HG03135 (cell line): ENCODE data around the gene PTF1A.
"Not testable (repeated sequence)": the region's sequence is repeated elsewhere in the genome, so short reads cannot be mapped to it uniquely, and the experiment has no call there.

ENCODE experiments used
- ATAC-seq: cut with Tn5 transposase; IDR thresholded peaks from one replicate; pipeline ENCODE4 v1.9.1; 2021; ENCODE audit warnings: mild to moderate bottlenecking, moderate library complexity; ENCODE audit not compliant: unreplicated experiment

Gene PTF1A

DNA sequence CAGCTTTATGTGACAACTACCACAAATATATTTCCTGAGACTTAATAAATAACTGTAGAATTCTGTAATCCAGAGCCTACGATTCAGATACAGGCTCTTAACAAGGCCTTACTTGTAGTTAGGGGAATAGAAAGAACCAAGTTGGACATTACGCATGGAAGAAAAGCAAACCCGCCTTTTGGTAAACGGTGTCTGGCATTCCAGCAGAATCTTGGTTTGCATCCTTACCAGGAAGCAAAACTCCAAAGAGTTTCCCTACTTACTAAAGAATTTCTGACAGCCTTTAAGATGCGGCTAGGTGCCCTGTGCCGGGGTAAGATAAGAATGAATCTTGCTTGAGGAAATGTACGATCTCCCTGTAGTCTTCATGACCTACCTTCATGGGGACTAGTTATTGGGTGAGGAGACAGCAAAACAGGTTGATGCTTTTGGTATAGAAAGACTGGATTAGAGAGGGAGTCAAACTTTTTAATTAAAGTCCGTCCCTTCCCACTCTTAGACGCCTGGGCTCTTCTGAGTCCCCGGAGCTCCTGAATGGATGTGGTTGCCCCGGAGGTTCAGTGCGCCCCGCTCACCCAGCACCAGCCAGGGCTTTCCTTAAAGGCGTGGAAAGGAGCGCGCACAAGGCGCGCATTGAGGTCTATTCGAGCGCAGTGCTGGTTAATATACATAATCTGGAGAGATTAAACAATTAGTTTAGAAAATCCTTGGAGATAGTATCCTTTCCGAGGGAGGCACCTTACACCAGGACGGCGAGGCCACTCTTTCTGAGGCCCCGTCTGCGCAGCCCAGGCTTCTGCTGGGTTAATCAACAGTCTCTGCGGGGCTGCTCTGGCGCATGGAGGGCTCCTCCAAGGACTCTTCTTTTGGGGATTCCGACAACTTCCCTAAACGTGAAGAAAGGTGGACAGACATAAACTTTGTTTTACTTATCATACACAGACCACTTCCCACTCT lies 11.5 kb downstream of the PTF1A start:
- ATAC-seq = no peak

DNA sequence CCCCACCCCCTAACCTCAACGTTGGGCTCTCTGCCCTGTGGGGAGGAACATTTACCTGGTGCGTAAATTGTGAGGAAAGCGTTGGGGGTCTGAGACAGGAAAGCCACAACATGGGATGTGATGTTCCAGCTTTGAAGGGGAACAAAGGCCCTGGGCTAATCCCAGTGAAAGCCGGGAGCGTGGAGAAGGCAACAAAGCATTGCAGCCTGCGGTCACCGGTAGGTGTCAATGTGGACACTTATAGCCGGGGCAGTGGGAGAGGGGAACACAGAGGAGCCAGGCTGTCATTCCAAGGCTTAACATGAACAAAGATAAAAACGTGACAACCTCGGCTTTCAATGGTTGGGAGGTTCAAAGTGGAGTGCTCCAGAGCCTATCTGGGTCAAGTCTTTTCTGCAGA lies 12.7 kb downstream of the PTF1A start:
- no peak for ATAC-seq

DNA sequence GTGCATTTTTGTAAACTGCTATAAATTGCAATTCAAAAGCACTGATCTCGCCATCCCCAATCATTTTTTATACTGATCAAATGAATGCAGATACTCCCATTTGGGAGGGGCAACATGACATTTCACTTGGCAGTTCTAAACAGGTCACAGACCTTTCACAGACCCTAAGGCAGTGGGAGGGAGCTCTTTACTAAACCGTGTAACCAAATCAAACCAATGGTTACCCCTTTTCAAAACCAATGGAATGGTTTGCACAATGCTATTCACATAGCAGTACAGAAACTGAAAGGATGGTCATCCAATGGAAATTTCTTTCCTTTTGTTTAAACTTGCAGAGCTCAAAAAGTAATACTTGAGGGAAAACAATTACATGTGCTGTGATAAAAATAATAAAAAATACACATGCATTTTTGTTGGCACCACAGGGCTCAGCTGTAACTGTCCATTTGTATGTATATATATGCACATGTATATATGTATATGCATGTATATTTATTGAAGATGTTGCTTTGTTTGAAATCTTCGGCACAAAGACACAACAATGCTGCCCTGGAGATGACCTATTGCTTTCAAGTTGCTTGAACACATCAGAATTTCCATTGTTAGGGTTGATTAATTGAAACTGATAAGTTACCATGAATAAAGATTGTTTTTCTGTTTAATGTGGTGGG lies 14.0 kb downstream of the PTF1A start:
- ATAC-seq = no peak

- no peak for ATAC-seq
Measured at GRCh38 chr10:23217471-23217870, 25.4 kb downstream of the PTF1A start.

GRCh38 chr10:23230582-23230981 lies 38.5 kb downstream of the PTF1A start:
- no peak for ATAC-seq

- no peak for ATAC-seq
Measured at GRCh38 chr10:23238015-23238414, 45.9 kb downstream of the PTF1A start.

- ATAC-seq = not testable (repeated sequence)
Measured at GRCh38 chr10:23241779-23242178, 49.7 kb downstream of the PTF1A start.
